GM12878 (cell line): ENCODE data around the gene CRB2. TPM values are rescaled to one million over a fixed set of nuclear protein-coding genes. Genes with fewer than 3 reads are reported as not detected.

ENCODE experiments used
- ATAC-seq: fragments of 200-7000 bp; cut with Tn5 transposase; 3 replicates; pipeline ENCODE4 v1.9.1; 2020; ENCODE audit warnings: mild to moderate bottlenecking, moderate library complexity
- BruUV-seq: library from RNA; stranded (reverse); fragments of 400-500 nt; replicated peaks from 2 replicates; lab custom pipeline; 2021; lab: Mats Ljungman, UMichigan
- CTCF ChIA-PET: fragments of 300-600 bp; sonication (Branson Sonifier 250); formaldehyde crosslinking; extraction: SDS; loops from one replicate; lab custom pipeline; 2021; ENCODE audit warnings: inconsistent platforms; lab: Yijun Ruan, JAX
- POLR2A ChIA-PET: fragments of 350-600 bp; formaldehyde crosslinking; extraction: SDS; loops from one replicate; lab custom pipeline; 2021; ENCODE audit warnings: inconsistent platforms; lab: Charles Lee
- RAD21 ChIA-PET: fragments of 300-600 bp; sonication (Branson Sonifier 250); formaldehyde crosslinking; loops from one replicate; lab custom pipeline; 2023; ENCODE audit warnings: antibody characterized with exemption; ENCODE audit not compliant: unreplicated experiment; lab: Charles Lee
- SMC1A ChIA-PET: fragments of 300-600 bp; sonication (Branson Sonifier 250); formaldehyde crosslinking; loops from one replicate; lab custom pipeline; 2023; ENCODE audit not compliant: unreplicated experiment, uncharacterized antibody; lab: Charles Lee
- DNase-seq: peaks from one replicate; pipeline ENCODE4 v3.0.0-alpha.2; 2011; ENCODE audit warnings: low read depth, low spot score
- FAIRE-seq: peaks from 3 replicates; lab custom pipeline; 2011; peaks lifted over from hg19 to GRCh38; lab: Jason Lieb, UNC
- H2AFZ ChIP-seq: 2 replicates; pipeline ENCODE4 v1.6.0; 2011; ENCODE audit warnings: low read depth, low read length, control low read depth; ENCODE audit not compliant: control insufficient read depth
- H3K27ac ChIP-seq: 2 replicates; pipeline ENCODE4 v1.5.1; 2011; ENCODE audit warnings: control low read depth; ENCODE audit not compliant: control insufficient read depth, insufficient read depth
- H3K27me3 ChIP-seq, 2 experiments: replicated peaks in 1 of 2; 2 replicates each; pipeline versions ENCODE4 v1.6.0 to v1.6.1; 2011; ENCODE audit warnings: low read length in 1 of 2; ENCODE audit not compliant: control insufficient read depth in 2 of 2, insufficient read depth in 2 of 2
- H3K36me3 ChIP-seq, 2 experiments: 2 replicates each; pipeline ENCODE4 v1.5.1; 2011; ENCODE audit warnings: low read length in 1 of 2; ENCODE audit not compliant: control insufficient read depth in 2 of 2, insufficient read depth in 2 of 2
- H3K4me1 ChIP-seq: 2 replicates; pipeline ENCODE4 v1.6.1; 2011; ENCODE audit warnings: mild to moderate bottlenecking, low read length, moderate library complexity, mixed read lengths; ENCODE audit not compliant: control insufficient read depth, insufficient read depth
- H3K4me2 ChIP-seq: 2 replicates; pipeline ENCODE4 v1.6.0; 2011; ENCODE audit warnings: control low read depth; ENCODE audit not compliant: control insufficient read depth, insufficient read depth
- H3K4me3 ChIP-seq: fragments of 200-600 bp; sonication (generic); 2 replicates; pipeline ENCODE4 v1.5.1; 2016
- H3K79me2 ChIP-seq: 2 replicates; pipeline ENCODE4 v1.6.0; 2011; ENCODE audit warnings: low read length; ENCODE audit not compliant: control insufficient read depth, insufficient read depth
- H3K9ac ChIP-seq: 2 replicates; pipeline ENCODE4 v1.8.0; 2011; ENCODE audit warnings: low read length, control low read depth, mixed read lengths; ENCODE audit not compliant: control insufficient read depth, insufficient read depth
- H3K9me3 ChIP-seq: replicated peaks from 3 replicates; pipeline ENCODE4 v1.5.1; 2011; ENCODE audit warnings: mild to moderate bottlenecking, low read length; ENCODE audit not compliant: control insufficient read depth, insufficient read depth
- H4K20me1 ChIP-seq: 2 replicates; pipeline ENCODE4 v1.6.0; 2011; ENCODE audit not compliant: control insufficient read depth, insufficient read depth
- BCL11A ChIP-seq: IDR thresholded peaks from 2 replicates; pipeline ENCODE4 v1.6.1; 2011; ENCODE audit warnings: low read depth, low read length
- E2F8 ChIP-seq: fragments of 450-650 bp; IDR thresholded peaks from 2 replicates; pipeline ENCODE4 v1.6.1; 2018; ENCODE audit warnings: mild to moderate bottlenecking, low read depth, moderate library complexity; ENCODE audit not compliant: partially characterized antibody
- EP300 ChIP-seq, 2 experiments: fragments of 150-350 bp in 1 of 2; IDR thresholded peaks; 2 replicates each; pipeline ENCODE4 v1.6.1; 2011 to 2012; ENCODE audit warnings: low read depth in 2 of 2, low read length in 2 of 2, borderline replicate concordance in 1 of 2, improper control_type of control experiment in 1 of 2, inconsistent platforms in 1 of 2; ENCODE audit not compliant: control insufficient read depth in 1 of 2
- ETV6 ChIP-seq, 2 experiments: fragments of 450-650 bp in 1 of 2; IDR thresholded peaks in 1 of 2; conservative IDR thresholded peaks in 1 of 2; 2 replicates each; pipeline ENCODE4 v1.6.1; 2014; ENCODE audit warnings: antibody characterized with exemption in 1 of 2, borderline replicate concordance in 1 of 2, low read depth in 1 of 2, mild to moderate bottlenecking in 1 of 2, moderate library complexity in 1 of 2
- FOXM1 ChIP-seq: IDR thresholded peaks from 2 replicates; pipeline ENCODE4 v1.6.1; 2012; ENCODE audit warnings: low read depth, mild to moderate bottlenecking, inconsistent platforms, low read length, moderate library complexity
- HDGF ChIP-seq: fragments of 450-650 bp; IDR thresholded peaks from 2 replicates; pipeline ENCODE4 v1.6.1; 2016; ENCODE audit warnings: antibody characterized with exemption
- IKZF1 ChIP-seq: fragments of 450-650 bp; conservative IDR thresholded peaks from 2 replicates; pipeline ENCODE4 v1.6.1; 2017; ENCODE audit warnings: antibody characterized with exemption, mild to moderate bottlenecking
- KAT2A ChIP-seq: conservative IDR thresholded peaks from 2 replicates; pipeline ENCODE4 v1.6.1; 2011; ENCODE audit warnings: low read depth, low read length; ENCODE audit not compliant: control insufficient read depth
- MAX ChIP-seq: IDR thresholded peaks from 2 replicates; pipeline ENCODE4 v1.6.1; 2012; ENCODE audit warnings: low read depth, low read length, improper control_type of control experiment
- MTA2 ChIP-seq: fragments of 450-650 bp; IDR thresholded peaks from 2 replicates; pipeline ENCODE4 v1.6.1; 2016; ENCODE audit warnings: low read depth, mild to moderate bottlenecking, moderate library complexity
- PAX5 ChIP-seq: IDR thresholded peaks from 2 replicates; pipeline ENCODE4 v1.6.1; 2011; ENCODE audit warnings: low read depth, low read length, borderline replicate concordance
- RFX5 ChIP-seq: IDR thresholded peaks from 2 replicates; pipeline ENCODE4 v1.6.1; 2011; ENCODE audit warnings: low read depth, low read length, improper control_type of control experiment
- SKIL ChIP-seq: fragments of 450-650 bp; IDR thresholded peaks from 2 replicates; pipeline ENCODE4 v1.6.1; 2017; ENCODE audit warnings: mild to moderate bottlenecking, low read depth, inconsistent platforms; ENCODE audit not compliant: poor library complexity, severe bottlenecking
- SREBF1 ChIP-seq: IDR thresholded peaks from 2 replicates; pipeline ENCODE4 v1.6.1; 2012; ENCODE audit warnings: mild to moderate bottlenecking, low read length
- SRF ChIP-seq, 2 experiments: IDR thresholded peaks; 2 replicates each; pipeline ENCODE4 v1.6.1; 2011; ENCODE audit warnings: low read depth in 2 of 2, low read length in 2 of 2, mild to moderate bottlenecking in 1 of 2, moderate library complexity in 1 of 2
- USF1 ChIP-seq: IDR thresholded peaks from 2 replicates; pipeline ENCODE4 v1.6.1; 2011; ENCODE audit warnings: borderline replicate concordance, low read depth, mild to moderate bottlenecking, moderate library complexity, mixed read lengths, low read length; ENCODE audit not compliant: insufficient read depth; ENCODE audit errors: extremely low read length
- WGBS: methylation state at CpG from one replicate; pipeline ENCODE4 v1.1.6; 2016; ENCODE audit warnings: low lambda C conversion rate; ENCODE audit not compliant: insufficient replicate concordance, insufficient coverage; ENCODE audit errors: missing lambda C conversion rate; 5-methylcytosine and 5-hydroxymethylcytosine counted together
- in situ Hi-C: fragments of 300-500 bp; cut with MboI; formaldehyde crosslinking; loops from 9 replicates; pipeline ENCODE4 v1.14.3; 2018; ENCODE audit warnings: mixed read lengths
- intact Hi-C: fragments of 100-400 bp; cut with micrococcal nuclease; formaldehyde crosslinking; loops from one replicate; pipeline ENCODE4 v1.14.2; 2022; ENCODE audit not compliant: unreplicated experiment
- polyA plus RNA-seq, 11 experiments: library from polyadenylated mRNA; depleted of rRNA in 4 of 11; unstranded in 6 of 11; stranded (reverse) in 5 of 11; fragments of >200 nt; fragmentation: Nextera tagmentation in 4 of 11; fragmentation: Illumina TruSeq in 1 of 11; extraction: Ambion mirVana in 4 of 11; extraction: Trizol in 1 of 11; gene quantifications; 1 replicate in 1 of 11; 2 replicates in 10 of 11; pipeline versions ENCODE4 v1.2.1 to v1.2.3, GENCODE V29; 2011 to 2016; ENCODE audit warnings: inconsistent platforms in 2 of 11, missing spikeins in 2 of 11, low read depth in 1 of 11
- total RNA-seq, 4 experiments: library from RNA; depleted of rRNA in 3 of 4; stranded (reverse); fragments of >200 nt in 3 of 4; fragmentation: Illumina TruSeq in 1 of 4; extraction: Trizol in 1 of 4; gene quantifications; 2 replicates each; pipeline versions ENCODE4 v1.2.1 to v1.2.3, GENCODE V29; 2013 to 2021

The CRB2 gene
- total and polyA plus RNA-seq, 10 of the 15 experiments (the other 5 are each of a cell fraction or from before 2014, with no cell fraction given): 0.01 to 0.80 (median 0.23) TPM; not detected in 3

- TF ChIP-seq KAT2A (no peak), ETV6 (conservative IDR thresholded peaks at IDR 0.05 in 1 of 2, IDR thresholded peaks at IDR 0.05 in 1 of 2; ENCODE audit: borderline replicate concordance in 1 of 2, low read depth in 1 of 2) (no peak), MAX (no peak), BCL11A (no peak), E2F8 (no peak), RFX5 (no peak), FOXM1 (no peak)
- TF ChIP-seq, all 136 proteins: peak for 0
Observed at GRCh38 chr9:123314617-123315016, 41.4 kb upstream of the CRB2 start (continued).

- POLR2A ChIA-PET: interaction anchor here (0.5 kb wide), 1 partner anchor 246 kb away, joined by 3 read pairs; no protein-coding TSS in a partner anchor
- Histone ChIP-seq H2AFZ (no peak overlapping the region), H4K20me1 (no peaks in the 10 kb centered on the region), H3K27me3 (no peaks in the 10 kb centered on the region), H3K4me2 (no peak overlapping the region), H3K4me3 (no peak overlapping the region), H3K36me3 (no peaks in the 10 kb centered on the region), H3K9ac (no peak overlapping the region), H3K9me3 (no peaks in the 10 kb centered on the region), H3K4me1 (peaks cover 33% of the 10 kb centered on the region), H3K27ac (no peak overlapping the region), H3K79me2 (no peaks in the 10 kb centered on the region)
- 36% methylated on average over 2 of the region's 2 CpGs for WGBS
- no peak for ATAC-seq
- CTCF ChIA-PET: interaction anchor here (0.7 kb wide), 1 partner anchor 34 kb away, joined by 3 read pairs; no protein-coding TSS in a partner anchor
- intact Hi-C loops: no loop called here
- RAD21 ChIA-PET: interaction anchor here (1.6 to 5.8 kb wide), 2 partner anchors 24 to 28 kb away, joined by 4 to 61 read pairs; no protein-coding TSS in a partner anchor
- in situ Hi-C loops: no loop called here
- no peak for FAIRE-seq
- DNase-seq: no peak
- BruUV-seq: no TSS peak
- SMC1A ChIA-PET: interaction anchor here (18.1 kb wide), 1 partner anchor 24 kb away, joined by 268 read pairs; no protein-coding TSS in a partner anchor
- TF ChIP-seq HDGF (no peak), SREBF1 (no peak), MTA2 (no peak), EP300 (IDR thresholded peaks at IDR 0.05; ENCODE audit: borderline replicate concordance in 1 of 2, control insufficient read depth in 1 of 2, low read depth in 2 of 2, low read length in 2 of 2) (no peak), SRF (IDR thresholded peaks at IDR 0.05; ENCODE audit: low read depth in 2 of 2, low read length in 2 of 2) (no peak), IKZF1 (no peak), SKIL (no peak), PAX5 (no peak), USF1 (no peak)
Observed at GRCh38 chr9:123315635-123316034, 40.4 kb upstream of the CRB2 start.
